BE2C (cell line): ENCODE data around the gene EIF1AD.

Experiments
- DNase-seq: peaks from one replicate; pipeline ENCODE4 v3.0.0-alpha.2; 2020
- H3K27me3 ChIP-seq: fragments of 250-450 bp; sonication (Bioruptor Pico); 2 replicates; pipeline ENCODE4 v1.5.1; 2020; ENCODE audit warnings: mild to moderate bottlenecking
- H3K36me3 ChIP-seq: fragments of 250-450 bp; sonication (Bioruptor Pico); 2 replicates; pipeline ENCODE4 v1.5.1; 2020; ENCODE audit warnings: mild to moderate bottlenecking
- H3K4me1 ChIP-seq: fragments of 250-450 bp; sonication (Bioruptor Pico); 2 replicates; pipeline ENCODE4 v1.5.1; 2020
- H3K4me3 ChIP-seq: 2 replicates; pipeline ENCODE4 v1.5.1; 2011; ENCODE audit warnings: low read depth, low read length
- H3K9me3 ChIP-seq: fragments of 250-450 bp; sonication (Bioruptor Pico); 2 replicates; pipeline ENCODE4 v1.5.1; 2020
- TF ChIP-seq, protein P1 (sequence below): IDR thresholded peaks from 2 replicates; pipeline ENCODE4 v1.5.1; 2012; ENCODE audit warnings: mild to moderate bottlenecking, low read depth, low read length

The EIF1AD gene

DNA sequence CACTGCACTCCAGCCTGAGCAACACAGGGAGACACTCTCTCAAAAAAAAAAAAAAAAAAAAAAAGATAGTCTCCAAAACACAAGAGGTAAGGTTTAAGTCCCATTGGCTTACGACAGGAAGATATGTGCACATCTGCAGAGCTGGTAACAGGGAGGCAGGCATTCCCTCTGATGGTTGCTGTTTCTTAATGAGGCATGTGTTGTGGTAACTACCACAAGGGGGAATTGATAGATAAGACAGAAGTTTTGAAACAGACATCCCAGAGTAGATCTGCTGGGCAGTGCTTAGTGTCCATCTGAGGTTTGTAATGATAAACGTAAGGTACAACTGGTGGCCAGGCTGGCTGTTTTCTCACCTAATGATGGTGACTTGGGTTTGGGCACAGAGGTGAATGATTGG is 4.7 kb downstream of the EIF1AD start:
- Histone ChIP-seq H3K36me3 (peaks cover 39% of the 10 kb centered on the region), H3K9me3 (no peaks in the 10 kb centered on the region), H3K4me3 (no peak overlapping the region), H3K4me1 (no peaks in the 10 kb centered on the region), H3K27me3 (no peaks in the 10 kb centered on the region)
- DNase-seq: no peak
- TF ChIP-seq, protein P1, sequence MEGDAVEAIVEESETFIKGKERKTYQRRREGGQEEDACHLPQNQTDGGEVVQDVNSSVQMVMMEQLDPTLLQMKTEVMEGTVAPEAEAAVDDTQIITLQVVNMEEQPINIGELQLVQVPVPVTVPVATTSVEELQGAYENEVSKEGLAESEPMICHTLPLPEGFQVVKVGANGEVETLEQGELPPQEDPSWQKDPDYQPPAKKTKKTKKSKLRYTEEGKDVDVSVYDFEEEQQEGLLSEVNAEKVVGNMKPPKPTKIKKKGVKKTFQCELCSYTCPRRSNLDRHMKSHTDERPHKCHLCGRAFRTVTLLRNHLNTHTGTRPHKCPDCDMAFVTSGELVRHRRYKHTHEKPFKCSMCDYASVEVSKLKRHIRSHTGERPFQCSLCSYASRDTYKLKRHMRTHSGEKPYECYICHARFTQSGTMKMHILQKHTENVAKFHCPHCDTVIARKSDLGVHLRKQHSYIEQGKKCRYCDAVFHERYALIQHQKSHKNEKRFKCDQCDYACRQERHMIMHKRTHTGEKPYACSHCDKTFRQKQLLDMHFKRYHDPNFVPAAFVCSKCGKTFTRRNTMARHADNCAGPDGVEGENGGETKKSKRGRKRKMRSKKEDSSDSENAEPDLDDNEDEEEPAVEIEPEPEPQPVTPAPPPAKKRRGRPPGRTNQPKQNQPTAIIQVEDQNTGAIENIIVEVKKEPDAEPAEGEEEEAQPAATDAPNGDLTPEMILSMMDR: no peak

DNA sequence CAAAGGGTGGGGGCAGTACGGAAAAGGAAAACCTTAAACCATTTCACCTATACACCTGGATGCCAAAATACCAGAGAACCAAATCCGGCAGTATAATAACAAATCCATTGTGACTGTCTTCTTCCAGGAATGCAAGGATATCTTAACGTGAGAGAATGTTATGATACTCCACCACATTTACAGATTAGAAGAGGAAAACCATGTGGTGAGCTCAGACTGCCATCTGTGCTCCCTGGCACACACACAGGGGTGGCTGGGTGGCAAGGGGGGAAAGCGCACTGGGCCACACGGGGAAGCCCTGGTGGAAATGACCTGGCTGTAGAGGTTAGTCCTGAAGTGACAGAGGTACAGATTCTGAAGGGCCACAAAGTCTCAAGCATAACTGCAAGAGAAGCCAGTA is 9.9 kb downstream of the EIF1AD start:
- Histone ChIP-seq H3K27me3 (no peaks in the 10 kb centered on the region), H3K4me1 (no peaks in the 10 kb centered on the region), H3K36me3 (peaks cover 6% of the 10 kb centered on the region), H3K9me3 (no peaks in the 10 kb centered on the region), H3K4me3 (no peak overlapping the region)
- DNase-seq: no peak
- TF ChIP-seq, protein P1: no peak

DNA sequence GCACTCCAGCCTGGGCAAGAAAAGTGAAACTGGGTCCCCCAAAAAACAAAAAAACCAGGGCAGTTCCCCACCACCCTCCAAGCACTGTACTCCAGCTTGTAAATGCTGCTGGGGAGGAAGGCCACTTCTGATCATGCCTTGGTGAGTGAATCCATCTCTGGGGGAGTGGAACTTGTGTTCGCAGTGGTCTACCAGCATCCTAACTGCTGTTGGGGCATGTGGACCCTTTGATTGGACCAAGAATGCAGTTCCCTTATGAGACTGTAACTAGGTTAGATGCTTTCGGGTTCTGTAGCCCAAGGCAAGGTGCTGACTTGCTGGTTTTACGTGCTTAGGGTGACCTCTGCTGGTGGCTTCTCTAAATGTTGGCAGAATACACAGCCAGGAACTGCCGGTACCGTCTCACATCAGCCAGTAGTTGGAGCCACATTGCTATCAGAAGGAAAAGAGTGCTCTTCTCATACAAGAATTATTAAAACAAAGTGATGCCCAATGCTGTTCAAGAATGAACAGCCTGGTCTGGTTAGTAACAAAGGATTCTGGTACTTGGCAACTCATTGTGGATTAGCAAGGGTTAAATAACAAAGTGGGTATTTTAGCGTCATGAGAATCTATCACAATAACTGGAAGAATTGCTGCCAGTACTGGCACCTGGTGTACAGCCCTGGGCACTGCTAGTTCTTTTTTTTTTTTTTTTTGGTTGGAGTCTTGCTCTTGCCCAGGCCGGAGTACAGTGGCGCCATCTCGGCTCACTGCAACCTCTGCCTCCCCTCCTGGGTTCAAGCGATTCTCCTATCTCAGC is 13.0 kb downstream of the EIF1AD start:
- H3K9me3 ChIP-seq: no peaks in the 10 kb centered on the region

DNA sequence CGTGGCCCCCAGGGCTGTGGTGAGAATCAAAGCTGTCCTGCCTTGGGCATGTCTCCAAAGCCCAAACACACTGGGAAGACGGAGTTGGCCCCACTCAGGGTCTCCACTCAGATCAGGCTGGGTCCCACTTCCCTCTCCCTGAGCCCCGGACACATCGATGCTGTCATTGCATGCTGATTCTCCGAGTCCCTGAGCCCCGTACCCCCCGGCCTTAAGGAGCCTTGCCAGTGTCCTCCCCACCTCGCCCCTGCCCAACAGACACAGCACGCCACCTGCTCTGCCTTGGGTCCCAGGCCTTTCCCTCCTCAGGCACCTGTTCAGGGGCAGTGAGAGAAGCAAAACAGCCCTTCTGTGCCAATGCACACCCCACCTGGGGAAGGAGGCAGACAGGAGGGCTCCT is 14.6 kb downstream of the EIF1AD start:
- H3K9me3 ChIP-seq: no peaks in the 10 kb centered on the region
- H3K36me3 ChIP-seq: no peaks in the 10 kb centered on the region; the same call in 1 of the 2 replicates
- no peaks in the 10 kb centered on the region for H3K4me1 ChIP-seq
- TF ChIP-seq, protein P1: no peak
- H3K27me3 ChIP-seq: no peaks in the 10 kb centered on the region
- H3K4me3 ChIP-seq: no peak overlapping the region
- no peak for DNase-seq

More for the DNA sequence above, 13.0 kb downstream of the EIF1AD start:
- H3K36me3 ChIP-seq: peaks cover 3% of the 10 kb centered on the region
- TF ChIP-seq, protein P1: peak; percentile 99
- H3K4me1 ChIP-seq: no peaks in the 10 kb centered on the region
- DNase-seq: peak; percentile 91
- H3K27me3 ChIP-seq: no peaks in the 10 kb centered on the region
- no peak overlapping the region for H3K4me3 ChIP-seq

DNA sequence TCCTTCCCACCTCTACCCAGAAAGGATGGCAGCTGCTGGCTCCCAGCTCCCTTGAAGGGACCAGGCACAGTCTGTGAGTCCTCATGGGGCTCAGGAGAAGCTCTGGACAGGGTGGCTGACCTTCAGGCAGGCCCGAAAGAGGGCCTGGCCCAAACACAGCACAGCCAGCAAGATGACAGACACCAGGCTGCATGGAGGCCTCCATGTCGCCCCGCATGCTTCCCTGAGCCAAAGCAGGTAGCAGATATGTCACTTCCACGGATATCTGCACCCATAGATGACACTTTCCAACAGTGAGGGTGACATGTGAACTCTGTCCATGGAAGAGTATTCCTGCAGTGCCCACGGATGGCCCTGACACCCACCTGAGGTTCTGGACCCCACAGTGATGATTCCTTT is 18.4 kb downstream of the EIF1AD start:
- H3K36me3 ChIP-seq: peaks cover 8% of the 10 kb centered on the region
- TF ChIP-seq, protein P1: no peak
- H3K27me3 ChIP-seq: no peaks in the 10 kb centered on the region
- no peaks in the 10 kb centered on the region for H3K9me3 ChIP-seq
- DNase-seq: no peak
- H3K4me3 ChIP-seq: no peak overlapping the region
- H3K4me1 ChIP-seq: no peaks in the 10 kb centered on the region

DNA sequence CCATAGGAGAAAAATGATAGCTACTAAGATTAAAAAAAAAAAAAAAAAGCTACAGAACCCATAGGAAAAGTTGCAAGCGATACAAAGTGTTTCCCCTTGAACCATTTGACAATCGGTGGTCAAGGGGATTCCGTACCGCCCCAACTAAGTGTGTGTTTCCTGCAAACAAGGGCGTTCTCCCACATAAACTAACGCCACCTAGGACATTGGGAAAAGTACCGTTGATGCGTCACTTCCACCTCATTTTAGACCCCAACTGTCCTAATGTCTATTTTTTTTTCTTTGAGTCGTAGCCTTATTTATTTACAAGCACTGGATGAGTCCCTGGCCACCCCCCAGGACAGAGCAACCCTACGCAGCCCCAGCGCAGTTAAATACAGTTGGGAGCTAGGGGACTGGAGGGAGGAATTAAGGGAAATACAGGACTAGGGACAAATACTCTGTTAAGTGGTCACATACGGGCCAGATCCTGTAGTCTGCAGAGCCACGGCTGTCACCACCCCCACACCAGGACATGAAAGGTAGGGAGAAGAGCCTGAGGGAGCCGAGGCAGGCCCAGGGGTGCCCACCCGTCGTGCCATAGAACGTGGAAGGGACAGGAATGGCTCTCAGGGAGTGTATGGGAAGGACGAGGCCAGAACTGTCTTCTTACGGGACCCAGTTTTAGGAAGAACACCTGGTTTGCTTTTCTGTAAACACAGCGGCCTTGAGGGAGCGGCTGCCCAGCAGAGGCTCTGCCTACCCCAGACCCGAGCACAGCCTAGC is 19.0 kb downstream of the EIF1AD start:
- Histone ChIP-seq H3K9me3 (no peaks in the 10 kb centered on the region), H3K36me3 (peaks cover 14% of the 10 kb centered on the region), H3K4me3 (no peak overlapping the region), H3K27me3 (no peaks in the 10 kb centered on the region), H3K4me1 (no peaks in the 10 kb centered on the region)
- TF ChIP-seq, protein P1: no peak
- DNase-seq: no peak
